Epithelial cell of esophagus (primary cell): ENCODE results near the gene PAX6.

Source experiments
- DNase-seq: peaks from one replicate; pipeline ENCODE4 v3.0.0; 2010; ENCODE audit warnings: low read depth
- H3K4me3 ChIP-seq: 2 replicates; pipeline ENCODE4 v1.5.1; 2011; ENCODE audit warnings: mild to moderate bottlenecking, low read length, control low read depth
- TF ChIP-seq, protein P1 (sequence below): IDR thresholded peaks from 2 replicates; pipeline ENCODE4 v1.5.1; 2011; ENCODE audit warnings: low read depth, mild to moderate bottlenecking, low read length, control low read depth, inconsistent platforms; ENCODE audit not compliant: insufficient read depth; ENCODE audit errors: missing control alignments

Gene PAX6

DNA sequence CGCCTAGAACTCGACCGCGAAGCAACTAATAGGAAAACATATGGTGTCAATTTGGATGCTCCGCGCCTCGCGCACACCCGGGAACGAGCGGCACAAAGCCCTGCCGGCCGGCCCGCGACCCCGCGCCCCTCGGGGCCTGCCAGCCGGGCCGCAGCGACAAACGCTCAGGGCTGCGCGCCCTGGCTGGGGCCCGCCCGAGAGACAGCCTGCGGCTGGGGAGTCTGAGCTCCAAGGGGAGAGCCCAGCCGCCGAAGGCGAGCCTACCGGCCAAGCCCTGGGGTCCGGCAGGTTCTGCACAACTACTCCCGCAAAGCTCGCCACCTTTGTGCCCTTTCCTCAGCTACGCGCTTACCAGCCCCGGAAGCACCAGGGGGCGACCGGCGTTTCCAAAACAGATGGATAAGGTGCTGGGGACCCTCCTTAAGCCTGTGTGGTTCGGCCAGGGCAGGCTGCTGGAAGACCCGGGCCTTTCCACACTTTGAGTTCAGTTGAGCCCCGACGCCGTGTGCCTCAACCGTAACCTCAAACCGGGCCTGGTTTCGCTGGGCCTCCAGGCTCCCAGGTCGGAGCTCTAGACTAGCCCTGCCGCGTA, 6.0 kb downstream of the PAX6 start:
- no peak overlapping the region for H3K4me3 ChIP-seq
- TF ChIP-seq, protein P1, sequence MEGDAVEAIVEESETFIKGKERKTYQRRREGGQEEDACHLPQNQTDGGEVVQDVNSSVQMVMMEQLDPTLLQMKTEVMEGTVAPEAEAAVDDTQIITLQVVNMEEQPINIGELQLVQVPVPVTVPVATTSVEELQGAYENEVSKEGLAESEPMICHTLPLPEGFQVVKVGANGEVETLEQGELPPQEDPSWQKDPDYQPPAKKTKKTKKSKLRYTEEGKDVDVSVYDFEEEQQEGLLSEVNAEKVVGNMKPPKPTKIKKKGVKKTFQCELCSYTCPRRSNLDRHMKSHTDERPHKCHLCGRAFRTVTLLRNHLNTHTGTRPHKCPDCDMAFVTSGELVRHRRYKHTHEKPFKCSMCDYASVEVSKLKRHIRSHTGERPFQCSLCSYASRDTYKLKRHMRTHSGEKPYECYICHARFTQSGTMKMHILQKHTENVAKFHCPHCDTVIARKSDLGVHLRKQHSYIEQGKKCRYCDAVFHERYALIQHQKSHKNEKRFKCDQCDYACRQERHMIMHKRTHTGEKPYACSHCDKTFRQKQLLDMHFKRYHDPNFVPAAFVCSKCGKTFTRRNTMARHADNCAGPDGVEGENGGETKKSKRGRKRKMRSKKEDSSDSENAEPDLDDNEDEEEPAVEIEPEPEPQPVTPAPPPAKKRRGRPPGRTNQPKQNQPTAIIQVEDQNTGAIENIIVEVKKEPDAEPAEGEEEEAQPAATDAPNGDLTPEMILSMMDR = no peak
- no peak for DNase-seq

DNA sequence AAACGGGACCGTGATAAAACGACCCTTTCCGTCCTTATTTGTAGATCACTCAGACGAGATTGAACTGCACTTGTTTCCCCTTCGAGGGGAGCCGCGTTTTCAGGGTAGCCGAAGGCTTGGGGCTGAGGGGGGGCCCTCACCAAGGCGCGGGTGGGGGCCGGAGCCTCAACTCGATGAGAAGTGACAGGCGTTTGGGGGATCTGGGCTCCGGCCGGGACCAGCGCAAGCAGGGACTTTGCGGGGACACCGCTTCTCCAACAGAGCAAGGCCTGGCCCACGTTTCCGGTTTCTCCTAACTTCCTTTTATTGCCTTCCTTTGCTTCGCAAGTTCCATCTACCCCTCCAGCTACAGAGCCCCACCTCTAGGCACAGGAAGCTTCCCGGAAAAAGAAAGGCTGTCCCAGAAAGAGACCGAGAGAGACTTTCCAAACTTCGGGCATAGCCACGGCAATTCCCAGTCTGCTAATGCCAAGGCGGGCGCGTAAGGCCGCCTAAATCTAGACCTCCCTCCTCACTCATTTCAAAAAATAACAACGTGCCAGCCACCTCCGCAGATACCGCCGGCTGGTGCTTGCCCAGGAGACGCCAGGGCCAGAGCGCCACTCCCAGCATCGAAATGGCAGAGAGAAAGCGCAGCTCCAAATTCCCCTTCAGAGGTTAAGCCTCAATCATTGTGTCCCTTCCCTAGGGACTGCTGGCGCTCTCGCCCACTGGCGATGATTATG, 6.6 kb downstream of the PAX6 start:
- no peak for DNase-seq
- no peak overlapping the region for H3K4me3 ChIP-seq
- TF ChIP-seq, protein P1 = no peak

DNA sequence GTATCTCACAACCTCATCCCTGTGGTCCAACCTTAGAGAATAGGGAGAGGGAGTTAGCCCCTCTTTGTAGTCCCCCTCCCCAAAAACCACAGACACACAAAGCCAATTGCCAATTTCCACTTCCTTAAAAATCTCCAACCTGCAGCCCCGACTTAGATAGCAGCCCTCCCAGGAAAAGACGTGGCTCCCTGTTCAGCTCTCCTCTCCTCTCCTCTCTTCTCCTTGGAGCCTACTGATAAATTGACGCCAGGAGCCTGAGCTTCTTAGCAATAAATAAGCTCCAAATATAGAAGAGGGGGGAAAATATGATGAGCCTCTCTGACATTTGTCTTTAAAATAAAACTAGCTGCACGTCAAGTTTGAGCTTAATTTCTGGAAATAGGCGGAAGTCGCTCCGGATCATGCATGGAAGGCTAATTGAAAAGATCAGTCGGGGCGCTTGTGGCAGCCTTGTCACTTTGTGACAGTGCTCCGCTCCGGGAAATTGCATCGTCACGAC, 7.3 kb downstream of the PAX6 start:
- TF ChIP-seq, protein P1 = no peak
- DNase-seq = no peak
- no peak overlapping the region for H3K4me3 ChIP-seq

DNA sequence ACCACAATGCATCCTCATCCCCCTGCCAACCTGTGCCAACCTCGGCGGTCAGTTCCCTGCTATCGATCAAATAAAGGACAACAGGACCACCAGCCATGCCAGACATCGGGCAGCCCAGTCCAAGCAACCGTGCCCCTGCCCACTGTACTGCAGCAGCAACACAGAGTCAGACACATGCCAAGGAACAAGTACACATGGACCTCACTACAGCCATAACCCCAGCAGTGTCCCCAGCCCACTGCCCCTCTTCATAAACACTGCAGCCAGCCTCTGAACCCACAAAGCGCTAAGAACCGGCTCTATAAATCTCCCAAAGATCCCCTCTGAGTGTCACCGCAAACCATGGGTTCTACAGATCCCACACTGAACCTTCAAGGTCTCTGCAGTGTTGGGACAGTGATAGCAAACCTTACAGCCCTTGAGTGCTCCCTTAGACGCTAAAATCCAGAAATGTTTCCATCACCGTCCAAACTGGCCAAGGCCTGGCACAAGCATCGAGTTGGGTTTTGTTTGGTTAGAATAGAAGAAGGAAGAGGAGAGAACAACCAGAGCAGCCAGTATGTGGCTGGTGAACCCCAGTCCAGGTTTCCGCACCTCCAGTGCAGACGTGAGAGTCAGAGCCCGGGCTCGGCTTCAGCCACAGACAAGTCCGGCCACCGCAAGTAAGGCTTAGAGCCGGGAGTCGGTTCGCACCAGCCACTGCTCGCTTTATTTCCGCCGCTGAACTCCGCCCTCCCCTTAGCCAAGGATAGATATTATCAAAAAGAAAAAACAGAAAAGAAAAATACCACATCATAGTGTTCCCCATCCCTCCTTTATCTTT, 7.9 kb downstream of the PAX6 start:
- TF ChIP-seq, protein P1 = no peak
- H3K4me3 ChIP-seq = no peak overlapping the region
- no peak for DNase-seq

DNA sequence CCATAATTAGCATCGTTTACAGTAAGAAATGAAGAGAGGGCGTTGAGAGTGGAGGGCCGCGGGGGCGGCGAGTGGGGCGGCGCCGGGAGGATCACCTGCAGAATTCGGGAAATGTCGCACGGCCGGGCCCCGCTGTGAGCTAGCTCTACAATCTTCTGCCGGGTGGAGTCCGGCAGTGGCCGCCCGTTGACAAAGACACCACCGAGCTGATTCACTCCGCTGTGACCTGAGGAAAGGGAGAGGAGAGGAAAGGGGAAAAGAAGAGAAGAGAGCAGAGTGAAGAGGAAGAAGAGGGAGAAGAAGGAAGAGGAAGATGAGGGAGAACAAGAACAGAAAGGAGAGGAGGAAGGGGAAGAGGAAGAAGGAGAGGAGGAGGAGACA, 8.5 kb downstream of the PAX6 start:
- H3K4me3 ChIP-seq = no peak overlapping the region
- TF ChIP-seq, protein P1 = no peak
- no peak for DNase-seq

DNA sequence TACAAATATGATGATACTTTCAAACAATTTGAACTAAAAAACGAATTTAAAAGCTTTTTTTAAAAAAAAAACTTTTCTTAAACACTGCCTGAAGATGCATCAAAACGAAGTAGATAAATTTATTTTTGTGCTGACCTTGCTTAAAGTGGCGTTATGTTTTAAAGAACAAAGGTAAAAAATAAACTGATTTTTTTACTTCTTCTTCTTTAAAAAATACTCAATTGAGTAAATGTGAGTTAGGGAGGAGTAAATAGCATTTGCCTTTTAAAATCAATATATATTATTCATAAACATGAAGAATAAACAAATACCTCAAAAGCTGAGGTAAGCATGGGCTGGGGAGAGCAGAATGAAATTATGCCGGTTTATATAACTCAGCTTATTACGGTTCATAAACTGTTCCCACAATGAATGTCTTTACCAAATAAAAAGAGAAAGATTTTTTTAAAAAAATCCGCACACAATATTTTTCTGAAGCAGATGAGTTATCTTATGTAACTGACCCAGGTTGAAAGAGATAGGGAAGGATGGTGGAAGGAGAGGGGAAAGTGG, 9.0 kb downstream of the PAX6 start:
- TF ChIP-seq, protein P1 = no peak
- no peak overlapping the region for H3K4me3 ChIP-seq
- no peak for DNase-seq
